ENCODE results near the gene TMEM94. TPM values are rescaled to one million over a fixed set of nuclear protein-coding genes. Genes with fewer than 3 reads are reported as not detected.

TMEM94 gene
- total and polyA plus RNA-seq, 8 donors: 16.6 to 466 (median 56.5) TPM

GRCh38 chr17:75412455-75413317, 43.7 kb upstream of the TMEM94 start:
- intact Hi-C loops (cut with DNase I; ENCODE audit: low total_unique reads): loop anchor here (5.0 kb wide), 1 partner anchor 90 kb away; no protein-coding TSS in a partner anchor
- peak; percentile 68 to 87 for DNase-seq
- H3K9me3 ChIP-seq: no peaks in the 10 kb centered on the region
- peaks cover 0 to 11% (median 6%) of the 10 kb centered on the region in 4 donors for H3K4me1 ChIP-seq
- 0 to 6% (median 1%) methylated on average over 8 of the region's 8 CpGs for WGBS, 5 donors
- H3K27me3 ChIP-seq: no peaks in the 10 kb centered on the region
- H3K36me3 ChIP-seq: no peaks in the 10 kb centered on the region
- peak overlapping the region in 2 of 4 donors; percentile 0 to 26 for H3K4me3 ChIP-seq
- TF ChIP-seq CTCF (IDR thresholded peaks at IDR 0.05): peak in 5 of 7 experiments; percentile 61 to 92 (median 77)
- peak in 1 of 3 donors; percentile 29 for TF ChIP-seq POLR2AphosphoS5 (IDR thresholded peaks at IDR 0.05)
- no peak for TF ChIP-seq POLR2A (IDR thresholded peaks at IDR 0.05)
- TF ChIP-seq EP300 (IDR thresholded peaks at IDR 0.05): no peak
- H3K27ac ChIP-seq: no peak overlapping the region

GRCh38 chr17:75414488-75414887, 41.9 kb upstream of the TMEM94 start:
- WGBS, 5 donors: 72 to 100% (median 82%) methylated on average over 1 of the region's 1 CpG
- intact Hi-C loops (cut with DNase I; ENCODE audit: low total_unique reads): loop anchor here (5.0 kb wide), 1 partner anchor 92 kb away; no protein-coding TSS in a partner anchor
- no peak for DNase-seq
- Histone ChIP-seq H3K9me3 (no peaks in the 10 kb centered on the region), H3K4me1 (peaks cover 0 to 11% (median 6%) of the 10 kb centered on the region in 4 donors), H3K36me3 (no peaks in the 10 kb centered on the region), H3K4me3 (no peak overlapping the region), H3K27me3 (no peaks in the 10 kb centered on the region), H3K27ac (no peak overlapping the region)
- TF ChIP-seq CTCF (IDR thresholded peaks at IDR 0.05) (no peak), POLR2A (IDR thresholded peaks at IDR 0.05) (no peak), POLR2AphosphoS5 (IDR thresholded peaks at IDR 0.05) (no peak)

GRCh38 chr17:75416006-75416405, 40.4 kb upstream of the TMEM94 start:
- H3K4me3 ChIP-seq: no peak overlapping the region
- peaks cover 0 to 11% (median 6%) of the 10 kb centered on the region in 4 donors for H3K4me1 ChIP-seq
- H3K36me3 ChIP-seq: no peaks in the 10 kb centered on the region
- WGBS, 5 donors: 83 to 94% (median 88%) methylated on average over 9 of the region's 9 CpGs
- intact Hi-C loops (cut with DNase I; ENCODE audit: low total_unique reads): no loop called here
- H3K27me3 ChIP-seq: peaks cover 0 to 7% (median 0%) of the 10 kb centered on the region in 3 donors
- no peak for TF ChIP-seq POLR2AphosphoS5 (IDR thresholded peaks at IDR 0.05)
- no peak for TF ChIP-seq CTCF (IDR thresholded peaks at IDR 0.05)
- TF ChIP-seq POLR2A (IDR thresholded peaks at IDR 0.05): no peak
- no peak for TF ChIP-seq EP300 (IDR thresholded peaks at IDR 0.05)
- DNase-seq: no peak
- no peak overlapping the region for H3K27ac ChIP-seq
- H3K9me3 ChIP-seq: no peaks in the 10 kb centered on the region

- H3K9me3 ChIP-seq: no peaks in the 10 kb centered on the region
- no peak for DNase-seq
- H3K36me3 ChIP-seq: no peaks in the 10 kb centered on the region
- intact Hi-C loops (cut with DNase I; ENCODE audit: low total_unique reads): no loop called here
- H3K4me3 ChIP-seq: no peak overlapping the region
- H3K27me3 ChIP-seq: peaks cover 0 to 7% (median 0%) of the 10 kb centered on the region in 3 donors
- peaks cover 0 to 10% (median 6%) of the 10 kb centered on the region in 4 donors for H3K4me1 ChIP-seq
- TF ChIP-seq CTCF (IDR thresholded peaks at IDR 0.05) (no peak), EP300 (IDR thresholded peaks at IDR 0.05) (no peak), POLR2AphosphoS5 (IDR thresholded peaks at IDR 0.05) (peak in 1 of 3 donors; percentile 5), POLR2A (IDR thresholded peaks at IDR 0.05) (no peak)
- no peak overlapping the region for H3K27ac ChIP-seq
- 42 to 53% (median 45%) methylated on average over 9 of the region's 9 CpGs for WGBS, 5 donors
These were observed 39.3 kb upstream of the TMEM94 start for GRCh38 chr17:75417054-75417580.
